Activated T-helper 1 cell treated with anti-CD3 and anti-CD28 coated beads, Interleukin-12 subunit alpha, Interleukin-12 subunit beta, Interleukin-2, Interleukin-4 antibody, amounts not matched to agents 30 ng/mL and 10 ng/mL and 1 ng/mL, durations not matched to agents 14 hours and 24 hours and 36 hours (primary cell): Measurements from ENCODE around the gene BICD1. TPM values are rescaled to one million over a fixed set of nuclear protein-coding genes. Genes with fewer than 3 reads are reported as not detected.
A peak's percentile ranks its signal among the peaks of the same experiment; 100 is the strongest.
"Not testable (repeated sequence)": the region's sequence is repeated elsewhere in the genome, so short reads cannot be mapped to it uniquely, and the experiment has no call there.

Source experiments
- DNase-seq: peaks from one replicate; pipeline ENCODE4 v3.0.0; 2021; ENCODE audit warnings: low spot score
- H3K27ac Mint-ChIP-seq: one replicate; pipeline ENCODE4 v1.8.0; 2021; ENCODE audit warnings: mild to moderate bottlenecking, mixed read lengths
- H3K27me3 Mint-ChIP-seq: one replicate; pipeline ENCODE4 v1.8.0; 2022; ENCODE audit warnings: mild to moderate bottlenecking, moderate library complexity, mixed read lengths; ENCODE audit not compliant: insufficient read depth
- H3K36me3 Mint-ChIP-seq: one replicate; pipeline ENCODE4 v1.8.0; 2021; ENCODE audit warnings: low read depth, mixed read lengths
- H3K4me1 Mint-ChIP-seq: one replicate; pipeline ENCODE4 v1.8.0; 2021; ENCODE audit warnings: low read depth, mixed read lengths
- H3K4me3 Mint-ChIP-seq: one replicate; pipeline ENCODE4 v1.8.0; 2021; ENCODE audit warnings: mild to moderate bottlenecking, moderate library complexity, mixed read lengths
- H3K9me3 Mint-ChIP-seq: one replicate; pipeline ENCODE4 v1.8.0; 2021; ENCODE audit warnings: mixed read lengths
- intact Hi-C: fragments of 100-400 bp; cut with micrococcal nuclease; formaldehyde crosslinking; loops from one replicate; pipeline ENCODE4 v1.15.1; 2024
- total RNA-seq: library from RNA; stranded (reverse); gene quantifications from 2 replicates; pipeline ENCODE4 v1.2.3, GENCODE V29; 2022

The BICD1 gene
- total RNA-seq, 1 donor from 2014 or later, result 20.9 TPM

GRCh38 chr12:32270818-32271710, 164.4 kb downstream of the BICD1 start:
- no peak for DNase-seq
- Mint-ChIP-seq H3K4me1 (peaks cover 17% of the 10 kb centered on the region), H3K36me3 (no peaks in the 10 kb centered on the region), H3K27ac (no peak overlapping the region), H3K9me3 (no peaks in the 10 kb centered on the region), H3K27me3 (no peaks in the 10 kb centered on the region), H3K4me3 (no peak overlapping the region)
- intact Hi-C loops, result no loop called here

GRCh38 chr12:32272465-32272864, 165.8 kb downstream of the BICD1 start:
- DNase-seq, result no peak
- intact Hi-C loops, result no loop called here
- Mint-ChIP-seq H3K9me3 (no peaks in the 10 kb centered on the region), H3K4me3 (no peak overlapping the region), H3K4me1 (peaks cover 17% of the 10 kb centered on the region), H3K36me3 (no peaks in the 10 kb centered on the region), H3K27ac (peak overlapping the region; percentile 64), H3K27me3 (no peaks in the 10 kb centered on the region)

- no peak for DNase-seq
- no peaks in the 10 kb centered on the region for H3K36me3 Mint-ChIP-seq
- no peaks in the 10 kb centered on the region for H3K9me3 Mint-ChIP-seq
- peaks cover 17% of the 10 kb centered on the region for H3K4me1 Mint-ChIP-seq
- H3K27me3 Mint-ChIP-seq, result no peaks in the 10 kb centered on the region
- peak overlapping the region; percentile 20 for H3K4me3 Mint-ChIP-seq
- intact Hi-C loops, result no loop called here
- H3K27ac Mint-ChIP-seq, result peak overlapping the region; percentile 64
Measured at GRCh38 chr12:32273063-32273522, 166.4 kb downstream of the BICD1 start.

GRCh38 chr12:32273712-32274111, 167.1 kb downstream of the BICD1 start:
- H3K9me3 Mint-ChIP-seq, result no peaks in the 10 kb centered on the region
- H3K4me1 Mint-ChIP-seq, result peaks cover 17% of the 10 kb centered on the region
- no peaks in the 10 kb centered on the region for H3K36me3 Mint-ChIP-seq
- intact Hi-C loops, result no loop called here
- DNase-seq, result peak; percentile 9
- H3K27me3 Mint-ChIP-seq, result no peaks in the 10 kb centered on the region
- peak overlapping the region; percentile 37 for H3K27ac Mint-ChIP-seq
- H3K4me3 Mint-ChIP-seq, result no peak overlapping the region

GRCh38 chr12:32274665-32275064, 168.0 kb downstream of the BICD1 start:
- Mint-ChIP-seq H3K36me3 (no peaks in the 10 kb centered on the region), H3K27me3 (no peaks in the 10 kb centered on the region)

GRCh38 chr12:32275520-32275919, 168.9 kb downstream of the BICD1 start:
- H3K4me3 Mint-ChIP-seq, H3K27ac Mint-ChIP-seq, DNase-seq, H3K36me3 Mint-ChIP-seq, intact Hi-C loops, H3K27me3 Mint-ChIP-seq, H3K9me3 Mint-ChIP-seq: not testable (repeated sequence)
- peaks cover 17% of the 10 kb centered on the region for H3K4me1 Mint-ChIP-seq

More at GRCh38 chr12:32274665-32275064, 168.0 kb downstream of the BICD1 start:
- Mint-ChIP-seq H3K27ac (no peak overlapping the region), H3K4me1 (peaks cover 17% of the 10 kb centered on the region), H3K4me3 (no peak overlapping the region), H3K9me3 (no peaks in the 10 kb centered on the region)
- DNase-seq, result no peak
- intact Hi-C loops, result no loop called here

GRCh38 chr12:32277774-32278173, 171.1 kb downstream of the BICD1 start:
- no peak overlapping the region for H3K4me3 Mint-ChIP-seq
- H3K27ac Mint-ChIP-seq, result no peak overlapping the region
- intact Hi-C loops, result no loop called here
- H3K9me3 Mint-ChIP-seq, result no peaks in the 10 kb centered on the region
- H3K4me1 Mint-ChIP-seq, result peaks cover 13% of the 10 kb centered on the region
- no peaks in the 10 kb centered on the region for H3K36me3 Mint-ChIP-seq
- no peak for DNase-seq
- H3K27me3 Mint-ChIP-seq, result no peaks in the 10 kb centered on the region

GRCh38 chr12:32281098-32281497, 174.5 kb downstream of the BICD1 start:
- Mint-ChIP-seq H3K4me3 (no peak overlapping the region), H3K4me1 (no peaks in the 10 kb centered on the region), H3K9me3 (no peaks in the 10 kb centered on the region), H3K36me3 (no peaks in the 10 kb centered on the region), H3K27me3 (no peaks in the 10 kb centered on the region), H3K27ac (no peak overlapping the region)
- intact Hi-C loops, result no loop called here
- no peak for DNase-seq

GRCh38 chr12:32284561-32284960, 177.9 kb downstream of the BICD1 start:
- no peaks in the 10 kb centered on the region for H3K36me3 Mint-ChIP-seq
- no peak overlapping the region for H3K27ac Mint-ChIP-seq
- H3K4me3 Mint-ChIP-seq, result no peak overlapping the region
- intact Hi-C loops, result no loop called here
- no peaks in the 10 kb centered on the region for H3K27me3 Mint-ChIP-seq
- H3K9me3 Mint-ChIP-seq, result no peaks in the 10 kb centered on the region
- no peaks in the 10 kb centered on the region for H3K4me1 Mint-ChIP-seq
- no peak for DNase-seq

GRCh38 chr12:32285021-32285420, 178.4 kb downstream of the BICD1 start:
- intact Hi-C loops, result no loop called here
- Mint-ChIP-seq H3K27ac (no peak overlapping the region), H3K9me3 (no peaks in the 10 kb centered on the region), H3K27me3 (no peaks in the 10 kb centered on the region), H3K4me1 (no peaks in the 10 kb centered on the region), H3K4me3 (no peak overlapping the region), H3K36me3 (no peaks in the 10 kb centered on the region)
- DNase-seq, result no peak

- Mint-ChIP-seq H3K36me3 (no peaks in the 10 kb centered on the region), H3K4me1 (no peaks in the 10 kb centered on the region), H3K27ac (no peak overlapping the region), H3K27me3 (no peaks in the 10 kb centered on the region), H3K4me3 (no peak overlapping the region), H3K9me3 (no peaks in the 10 kb centered on the region)
- DNase-seq, result no peak
- intact Hi-C loops, result no loop called here
Measured at GRCh38 chr12:32285489-32285888, 178.8 kb downstream of the BICD1 start.

- no peaks in the 10 kb centered on the region for H3K9me3 Mint-ChIP-seq
- DNase-seq, result no peak
- H3K4me3 Mint-ChIP-seq, result no peak overlapping the region
- no peak overlapping the region for H3K27ac Mint-ChIP-seq
- no peaks in the 10 kb centered on the region for H3K27me3 Mint-ChIP-seq
- no peaks in the 10 kb centered on the region for H3K36me3 Mint-ChIP-seq
- H3K4me1 Mint-ChIP-seq, result no peaks in the 10 kb centered on the region
- intact Hi-C loops, result no loop called here
Measured at GRCh38 chr12:32290411-32290810, 183.8 kb downstream of the BICD1 start.

GRCh38 chr12:32292151-32292550, 185.5 kb downstream of the BICD1 start:
- no peaks in the 10 kb centered on the region for H3K4me1 Mint-ChIP-seq
- no peak overlapping the region for H3K27ac Mint-ChIP-seq
- no peak for DNase-seq
- no peaks in the 10 kb centered on the region for H3K36me3 Mint-ChIP-seq
- H3K27me3 Mint-ChIP-seq, result no peaks in the 10 kb centered on the region
- H3K9me3 Mint-ChIP-seq, result no peaks in the 10 kb centered on the region
- intact Hi-C loops, result no loop called here
- H3K4me3 Mint-ChIP-seq, result no peak overlapping the region
